Left lung (tissue), 10 donors: Measurements from ENCODE around the gene MFAP1. TPM values are rescaled to one million over a fixed set of nuclear protein-coding genes. Genes with fewer than 3 reads are reported as not detected.

Experiments
- ATAC-seq: fragments of 200-7000 bp; cut with Tn5 transposase; one replicate; pipeline ENCODE4 v1.9.1; 2020; ENCODE audit warnings: moderate library complexity
- DNase-seq, 4 donors: peaks; one replicate each; pipeline ENCODE4 v3.0.0-alpha.2; 2013 to 2020
- H3K27ac ChIP-seq, 2 donors: fragments of 200-600 bp; sonication (generic) in 1 of 2; one replicate each; pipeline versions ENCODE4 v1.5.0 to v1.8.0; 2020 to 2021
- H3K27me3 ChIP-seq, 2 donors: fragments of 200-600 bp; sonication (generic) in 1 of 2; one replicate each; pipeline versions ENCODE4 v1.5.0 to v1.8.0; 2020 to 2021
- H3K36me3 ChIP-seq, 2 donors: fragments of 200-600 bp; sonication (generic) in 1 of 2; one replicate each; pipeline versions ENCODE4 v1.5.0 to v1.8.0; 2020 to 2021
- H3K4me1 ChIP-seq, 2 donors: fragments of 200-600 bp; one replicate each; pipeline ENCODE4 v1.8.0; 2021
- H3K4me3 ChIP-seq, 2 donors: fragments of 200-600 bp; sonication (generic) in 1 of 2; one replicate each; pipeline versions ENCODE4 v1.5.0 to v1.8.0; 2020 to 2021; ENCODE audit warnings: mild to moderate bottlenecking in 1 of 2
- H3K9me3 ChIP-seq, 2 donors: fragments of 200-600 bp; sonication (generic) in 1 of 2; one replicate each; pipeline versions ENCODE4 v1.5.0 to v1.8.0; 2020 to 2021
- CTCF ChIP-seq, 2 donors: fragments of 200-600 bp; sonication (generic) in 1 of 2; IDR thresholded peaks; one replicate each; pipeline versions ENCODE4 v1.5.0 to v1.8.0; 2021; ENCODE audit warnings: antibody characterized with exemption in 2 of 2
- intact Hi-C, 2 donors: fragments of 100-400 bp; cut with DNase I; formaldehyde crosslinking; loops; one replicate each; pipeline versions ENCODE4 v1.11.2 to v1.14.2; 2022
- polyA plus RNA-seq, 6 donors: library from polyadenylated mRNA; unstranded; fragments of 120-200 nt; gene quantifications; one replicate each; pipeline ENCODE4 v1.2.1, GENCODE V29; 2013; ENCODE audit not compliant: insufficient read length in 6 of 6
- total RNA-seq, 2 donors: library from RNA; stranded (reverse); fragmentation: NEBNext Ultra II Directional; extraction: Animal tissue kit (Norgen Biotek cat#: 25700); gene quantifications; one replicate each; pipeline ENCODE4 v1.2.1, GENCODE V29; 2021
- donor health status: DM: no; HTN: yes; CAD: no.
- donor health status: DM: no; HTN: no; CAD: no.

Gene MFAP1
- total and polyA plus RNA-seq, 8 donors: 21.9 to 58.6 (median 51.1) TPM

DNA sequence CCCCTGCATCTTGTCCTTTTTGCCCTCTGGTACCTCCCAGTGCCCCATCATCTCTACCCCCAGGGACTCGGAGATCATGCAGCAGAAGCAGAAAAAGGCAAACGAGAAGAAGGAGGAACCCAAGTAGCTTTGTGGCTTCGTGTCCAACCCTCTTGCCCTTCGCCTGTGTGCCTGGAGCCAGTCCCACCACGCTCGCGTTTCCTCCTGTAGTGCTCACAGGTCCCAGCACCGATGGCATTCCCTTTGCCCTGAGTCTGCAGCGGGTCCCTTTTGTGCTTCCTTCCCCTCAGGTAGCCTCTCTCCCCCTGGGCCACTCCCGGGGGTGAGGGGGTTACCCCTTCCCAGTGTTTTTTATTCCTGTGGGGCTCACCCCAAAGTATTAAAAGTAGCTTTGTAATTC is 30.8 kb downstream of the MFAP1 start:
- Histone ChIP-seq H3K27me3 (no peaks in the 10 kb centered on the region), H3K36me3 (peaks cover 0 to 38% of the 10 kb centered on the region in 2 donors), H3K4me1 (peaks cover 19 to 49% of the 10 kb centered on the region in 2 donors), H3K4me3 (peak overlapping the region; percentile 85 to 97), H3K27ac (peak overlapping the region; percentile 94), H3K9me3 (no peaks in the 10 kb centered on the region)
- no peak for TF ChIP-seq CTCF (IDR thresholded peaks at IDR 0.05)
- no peak for DNase-seq
- intact Hi-C loops: no loop called here
- ATAC-seq: no peak

DNA sequence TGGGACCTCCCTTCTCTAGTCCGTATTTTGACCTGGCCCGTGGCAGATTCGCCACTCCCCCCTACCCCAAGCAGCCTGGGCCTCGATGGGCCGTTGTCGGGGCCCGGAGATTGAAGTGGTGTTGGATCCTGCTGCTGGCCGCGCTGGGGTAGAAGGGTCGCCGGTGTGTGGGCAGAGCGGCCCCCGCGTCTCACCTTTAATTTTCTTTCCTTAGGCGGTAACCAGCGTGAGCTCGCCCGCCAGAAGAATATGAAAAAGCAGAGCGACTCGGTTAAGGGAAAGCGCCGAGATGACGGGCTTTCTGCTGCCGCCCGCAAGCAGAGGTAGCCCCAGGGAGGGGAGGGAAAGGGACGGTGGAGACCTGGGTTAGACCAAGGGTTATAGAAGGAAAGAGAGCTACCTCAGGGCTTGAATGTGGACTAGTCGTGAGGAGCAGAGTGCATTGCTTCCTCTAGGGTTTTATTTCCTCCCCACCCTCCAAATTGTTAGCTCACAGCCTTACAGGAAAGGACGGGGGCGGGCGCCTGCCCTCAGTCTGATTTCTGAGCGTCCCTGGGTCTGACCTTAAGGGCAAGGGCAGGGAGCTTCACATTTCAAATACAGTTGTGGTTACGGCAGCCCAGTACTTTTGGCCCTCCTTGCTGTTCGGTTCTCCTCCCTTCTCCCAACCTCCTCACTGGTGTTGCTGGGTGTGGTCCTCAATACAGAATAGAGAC is 31.6 kb downstream of the MFAP1 start:
- ATAC-seq (peak; percentile 8), DNase-seq (peak in 3 of 4 donors; percentile 25 to 61 (median 27))
- no peak for TF ChIP-seq CTCF (IDR thresholded peaks at IDR 0.05)
- Histone ChIP-seq H3K27me3 (no peaks in the 10 kb centered on the region), H3K4me1 (peaks cover 19 to 42% of the 10 kb centered on the region in 2 donors), H3K27ac (peak overlapping the region; percentile 94), H3K4me3 (peak overlapping the region; percentile 85 to 97), H3K36me3 (peaks cover 0 to 38% of the 10 kb centered on the region in 2 donors), H3K9me3 (no peaks in the 10 kb centered on the region)
- intact Hi-C loops: no loop called here

GRCh38 chr15:43791993-43792760 is 32.3 kb downstream of the MFAP1 start, which contains the start of gene SERF2:
SERF2 (plus strand) TSS chr15:43792320; CDS start chr15:43792377, 57 bp downstream.
- TF ChIP-seq CTCF (IDR thresholded peaks at IDR 0.05): no peak
- Histone ChIP-seq H3K27me3 (no peaks in the 10 kb centered on the region), H3K4me3 (peak within 1 kb of the TSS; percentile 85 to 97), H3K27ac (peak within 1 kb of the TSS; percentile 94), H3K4me1 (peaks cover 19 to 36% of the 10 kb centered on the region in 2 donors), H3K9me3 (no peaks in the 10 kb centered on the region), H3K36me3 (peaks cover 0 to 37% of the 10 kb centered on the region in 2 donors)
- DNase-seq (peak; percentile 99 to 100 (median 100)), ATAC-seq (peak; percentile 96)
- intact Hi-C loops: no loop called here

DNA sequence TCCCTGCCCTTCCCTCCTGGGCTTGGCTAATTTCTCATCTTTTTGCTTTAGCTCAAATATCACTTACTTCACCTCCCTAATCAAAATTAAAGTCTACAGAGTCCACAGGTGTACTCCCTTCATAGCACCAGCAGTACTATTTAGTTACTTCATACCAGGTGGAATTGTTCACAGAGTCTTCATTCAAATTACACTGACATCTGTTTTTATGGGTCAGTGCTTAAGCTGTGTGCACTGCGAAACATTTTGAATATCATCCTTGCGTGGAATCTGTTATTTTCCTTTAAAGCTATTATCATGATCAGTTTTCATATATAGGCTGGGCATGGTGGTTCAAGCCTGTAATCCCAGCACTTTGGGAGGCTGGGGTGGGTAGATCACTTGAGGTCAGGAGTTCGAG is 35.1 kb downstream of the MFAP1 start:
- Histone ChIP-seq H3K27me3 (no peaks in the 10 kb centered on the region), H3K9me3 (no peaks in the 10 kb centered on the region), H3K36me3 (peaks cover 0 to 11% of the 10 kb centered on the region in 2 donors), H3K4me1 (peaks cover 11 to 18% of the 10 kb centered on the region in 2 donors), H3K27ac (no peak overlapping the region), H3K4me3 (no peak overlapping the region)
- intact Hi-C loops: no loop called here
- TF ChIP-seq CTCF (IDR thresholded peaks at IDR 0.05): no peak
- ATAC-seq (no peak), DNase-seq (no peak)

GRCh38 chr15:43779016-43779415 is 45.5 kb downstream of the MFAP1 start:
- intact Hi-C loops: no loop called here

More at GRCh38 chr15:43779016-43779415, 45.5 kb downstream of the MFAP1 start:
- no peaks in the 10 kb centered on the region for H3K27me3 ChIP-seq
- no peak overlapping the region for H3K27ac ChIP-seq
- no peaks in the 10 kb centered on the region for H3K9me3 ChIP-seq
- TF ChIP-seq CTCF (IDR thresholded peaks at IDR 0.05): no peak
- peaks cover 0 to 5% of the 10 kb centered on the region in 2 donors for H3K36me3 ChIP-seq
- H3K4me3 ChIP-seq: no peak overlapping the region
- ATAC-seq (no peak), DNase-seq (no peak)
- H3K4me1 ChIP-seq: peaks cover 0 to 23% of the 10 kb centered on the region in 2 donors
